ENCODE data around the gene CIB4.

The CIB4 gene

DNA sequence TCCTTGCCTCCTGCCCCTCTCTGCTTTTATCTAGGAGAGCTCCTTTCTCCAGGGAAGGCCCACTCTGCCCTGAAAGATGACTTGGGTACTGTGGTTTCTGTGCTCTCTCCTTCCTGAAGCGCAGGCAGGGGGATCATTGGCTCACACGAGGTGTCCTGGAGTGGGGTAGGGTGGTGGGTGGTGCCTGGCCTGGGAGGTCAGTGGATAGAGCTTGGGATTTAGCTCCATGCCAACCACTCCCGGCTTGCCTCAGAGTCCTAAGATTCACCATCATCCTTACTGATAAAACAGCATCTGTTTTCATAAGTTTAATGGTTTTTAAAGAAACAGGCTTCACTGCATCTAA is 63.1 kb downstream of the CIB4 start:
- H3K4me3 ChIP-seq (ENCODE audit: low read length), result no peak overlapping the region
- no peak for TF ChIP-seq ZNF274 (IDR thresholded peaks at IDR 0.05; ENCODE audit: low read depth, low read length)

DNA sequence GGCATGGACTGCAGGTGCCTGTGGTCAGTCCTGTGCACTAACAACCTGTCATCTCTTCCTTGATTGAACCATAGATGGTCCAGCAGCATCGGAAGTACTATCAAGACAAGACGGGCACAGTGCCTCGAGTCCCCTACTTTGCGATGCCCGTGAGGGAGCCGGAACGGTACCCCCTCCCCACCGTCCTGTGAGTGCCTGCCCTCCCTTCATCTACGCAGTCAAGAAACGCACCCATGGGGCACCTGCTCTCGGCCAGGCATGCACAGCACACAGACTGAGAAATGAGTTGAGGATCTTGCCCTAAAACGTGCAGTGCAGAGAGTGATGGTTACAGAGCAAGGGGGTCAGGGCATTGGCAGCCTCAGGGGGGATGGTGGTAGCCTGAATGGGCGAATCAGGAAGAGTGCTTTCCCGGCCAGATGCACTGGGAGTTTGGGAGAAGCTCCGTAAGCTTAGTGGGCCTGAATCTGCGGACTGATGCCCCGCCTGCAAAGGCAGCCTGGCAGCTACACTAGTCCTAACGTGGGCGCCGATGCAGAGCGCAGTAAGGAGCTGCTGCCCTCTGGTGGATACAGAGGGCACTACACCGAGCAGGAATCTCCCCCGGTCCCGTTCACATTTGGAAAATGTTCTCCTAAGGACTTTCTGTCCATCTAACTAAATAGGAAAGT is 63.6 kb downstream of the CIB4 start:
- H3K4me3 ChIP-seq (ENCODE audit: low read length), result no peak overlapping the region

DNA sequence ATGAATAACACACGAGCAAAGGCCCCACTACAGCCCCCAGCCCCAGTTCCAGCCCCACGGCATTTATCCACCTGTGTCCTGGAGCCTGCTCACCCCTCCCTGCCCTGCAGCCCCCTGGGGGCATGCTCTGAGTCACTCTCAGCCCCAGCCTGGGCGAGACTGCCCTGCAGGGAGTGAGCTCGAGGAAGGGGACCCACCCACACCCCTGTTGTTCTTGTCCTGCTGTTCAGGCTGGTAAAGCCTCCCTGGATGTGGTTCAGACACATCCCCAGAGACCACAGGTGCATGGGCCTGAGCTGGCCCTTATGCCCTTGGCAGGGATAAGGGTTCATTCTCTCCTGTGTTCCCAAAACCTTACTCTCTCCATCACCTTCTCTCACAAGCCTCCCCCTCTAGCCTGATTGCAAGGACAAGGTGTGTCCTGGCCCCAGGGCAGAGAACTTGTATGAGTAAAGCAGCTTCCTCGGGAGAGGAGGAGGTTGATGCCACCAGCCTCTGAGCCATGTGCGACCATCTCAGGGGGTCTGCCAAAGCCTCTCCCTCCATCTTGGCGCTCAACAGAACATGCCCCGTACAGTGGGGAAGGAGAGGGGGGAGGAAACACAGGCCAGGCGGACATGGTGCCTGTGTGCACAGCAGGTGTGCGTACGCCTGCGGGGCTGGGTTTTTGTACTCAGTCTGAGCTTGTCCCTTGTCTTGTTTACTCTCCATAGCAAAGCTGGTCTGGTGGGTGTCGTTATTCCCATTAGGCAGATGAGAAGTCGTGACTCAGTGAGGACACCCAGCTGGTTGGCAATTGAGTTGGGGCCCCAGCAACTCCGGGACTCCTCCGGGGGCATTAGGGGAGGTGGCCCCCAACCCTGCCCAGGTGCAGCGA is 64.4 kb downstream of the CIB4 start:
- TF ChIP-seq ZNF274 (IDR thresholded peaks at IDR 0.05; ENCODE audit: low read depth, low read length), result no peak
- no peak overlapping the region for H3K4me3 ChIP-seq (ENCODE audit: low read length)

More for the DNA sequence above, 63.6 kb downstream of the CIB4 start:
- TF ChIP-seq ZNF274 (IDR thresholded peaks at IDR 0.05; ENCODE audit: low read depth, low read length), result no peak

DNA sequence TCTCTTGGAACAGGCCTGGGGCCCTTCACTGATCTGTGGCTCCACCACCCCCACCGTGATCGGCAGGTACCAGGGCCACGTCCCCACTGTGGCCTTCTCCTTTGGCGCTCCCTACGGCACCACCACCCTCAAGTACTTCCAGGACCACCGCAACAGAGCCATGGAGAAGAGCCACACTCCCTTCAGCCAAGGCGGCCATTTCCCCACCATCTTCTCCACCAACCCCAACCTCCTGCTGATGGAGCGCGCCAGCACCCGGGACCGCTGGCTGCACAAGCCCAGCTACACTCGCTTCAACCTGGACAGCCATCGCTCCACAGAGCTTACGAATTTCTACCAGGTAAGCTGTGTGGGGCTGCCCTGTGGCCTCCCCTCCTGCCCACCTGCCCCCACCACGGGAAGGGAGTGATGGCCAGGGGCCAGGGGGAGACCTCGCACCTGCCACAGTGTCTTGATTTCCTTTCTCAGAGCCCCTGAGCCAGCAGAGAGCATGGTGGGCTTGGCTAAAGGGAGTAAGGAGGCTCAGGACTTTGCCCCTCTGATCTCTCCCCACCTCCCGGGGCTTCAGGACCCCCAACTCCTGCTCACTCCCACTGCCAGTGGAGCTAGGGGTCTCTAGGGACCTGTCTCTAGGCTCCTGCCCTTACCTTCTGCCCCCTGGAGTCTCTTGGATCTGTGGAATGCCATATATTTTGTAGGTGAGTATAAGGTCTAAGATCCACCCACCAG is 65.2 kb downstream of the CIB4 start:
- H3K4me3 ChIP-seq (ENCODE audit: low read length), result no peak overlapping the region
- no peak for TF ChIP-seq ZNF274 (IDR thresholded peaks at IDR 0.05; ENCODE audit: low read depth, low read length)

DNA sequence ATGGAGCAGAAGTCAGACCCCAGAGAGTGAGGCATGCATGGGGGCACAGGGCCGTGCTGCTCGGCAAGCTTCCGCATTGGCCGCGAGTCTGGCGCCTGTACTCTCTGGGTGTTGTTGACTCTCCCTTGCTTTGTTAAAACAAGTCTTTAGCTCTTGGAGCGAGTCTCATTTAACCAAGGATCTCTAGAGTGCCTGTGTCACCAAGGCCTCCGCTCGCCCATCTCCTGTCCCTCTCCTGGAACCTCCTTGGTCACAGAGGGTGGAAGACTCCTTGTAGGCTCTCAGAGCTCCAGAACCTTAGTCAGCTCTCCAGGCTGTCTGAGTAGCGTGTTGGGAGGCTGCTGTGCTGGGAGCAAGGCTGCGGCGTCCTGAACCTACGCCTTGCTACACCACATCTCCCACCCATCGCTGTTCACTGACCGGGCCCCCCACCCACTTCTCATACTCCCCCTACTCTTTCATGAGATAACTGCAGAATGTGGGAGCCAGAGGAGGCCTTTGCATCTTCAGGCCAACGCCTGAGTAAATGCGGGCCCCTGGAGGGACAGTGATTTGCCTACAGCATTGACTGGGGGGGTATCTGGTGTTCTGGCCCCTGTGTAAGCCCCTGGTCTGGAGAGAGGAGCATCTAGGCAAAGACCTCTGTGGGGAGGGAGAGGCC is 66.1 kb downstream of the CIB4 start:
- H3K4me3 ChIP-seq (ENCODE audit: low read length), result no peak overlapping the region
- no peak for TF ChIP-seq ZNF274 (IDR thresholded peaks at IDR 0.05; ENCODE audit: low read depth, low read length)

DNA sequence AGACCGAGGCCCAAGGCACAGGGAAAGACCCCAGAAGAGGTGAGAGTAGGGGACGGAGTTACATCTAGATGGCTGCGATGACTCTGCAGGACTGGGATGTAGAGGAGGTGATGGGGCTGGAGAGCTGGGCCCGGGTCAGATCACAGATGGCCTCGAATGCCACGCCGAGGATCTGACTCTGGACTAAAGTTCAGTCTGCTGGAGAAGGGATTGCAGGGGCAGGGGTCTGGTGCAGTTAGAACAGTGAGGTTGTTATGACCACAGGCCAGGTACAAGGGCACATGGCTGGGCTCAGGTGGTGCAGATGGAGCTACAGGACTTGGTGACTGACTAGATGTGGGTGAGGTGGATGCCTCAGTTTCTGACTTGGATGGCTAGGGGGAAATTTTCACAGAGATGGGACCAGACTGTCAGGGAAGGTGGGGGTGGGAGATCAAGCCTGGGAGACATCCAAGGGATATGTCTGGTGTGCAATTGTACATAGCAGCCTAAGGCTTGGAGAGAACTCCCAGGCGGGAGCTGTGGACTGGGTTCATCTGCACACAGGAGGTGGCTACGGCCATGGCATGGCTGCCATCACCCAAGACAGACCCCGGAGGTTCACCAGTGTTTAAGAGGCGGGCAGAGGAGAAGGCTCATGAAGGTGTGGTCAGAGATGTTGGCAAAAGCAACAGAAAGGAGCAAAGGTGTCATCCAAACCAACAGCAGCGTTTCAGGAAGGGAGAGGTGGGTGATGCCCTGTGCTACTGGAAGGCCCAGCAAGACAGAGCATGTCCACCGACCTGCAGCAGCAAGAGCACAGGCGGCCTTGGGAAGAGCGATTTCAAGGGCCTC is 66.9 kb downstream of the CIB4 start:
- TF ChIP-seq ZNF274 (IDR thresholded peaks at IDR 0.05; ENCODE audit: low read depth, low read length), result no peak
- H3K4me3 ChIP-seq (ENCODE audit: low read length), result no peak overlapping the region

DNA sequence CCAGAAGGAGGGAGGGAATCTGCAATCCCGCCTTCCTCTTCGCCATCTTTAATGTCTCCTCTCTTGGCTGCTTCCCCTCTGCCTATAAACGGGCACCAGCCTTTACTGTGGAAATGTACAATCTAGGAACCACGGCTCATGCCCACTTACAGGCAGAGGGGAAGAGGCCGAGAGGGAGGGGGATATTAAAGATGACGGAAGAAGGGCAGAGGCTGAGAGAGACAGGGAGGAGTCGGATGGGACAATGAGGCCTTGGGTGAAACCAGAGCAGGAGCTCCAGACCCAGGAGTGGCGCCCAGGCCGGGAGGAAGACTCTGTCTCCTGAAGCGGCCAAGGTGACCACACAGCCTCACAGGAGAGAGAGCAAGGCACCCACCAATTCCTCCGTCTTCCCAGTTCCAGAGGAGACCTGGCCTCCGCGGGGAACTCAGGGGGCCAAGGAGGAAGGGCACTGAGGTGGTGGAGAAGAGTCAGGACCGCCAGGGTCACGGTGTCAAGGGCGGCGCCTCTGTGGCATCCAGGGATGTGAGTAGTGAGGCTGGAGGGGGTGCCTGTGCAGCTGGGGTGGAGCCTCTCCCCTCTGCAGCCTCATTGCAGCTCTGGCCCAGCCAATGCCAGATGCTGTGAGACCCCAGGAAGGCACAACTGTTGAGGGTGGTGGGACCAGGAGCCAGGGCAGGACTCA is 67.8 kb downstream of the CIB4 start:
- H3K4me3 ChIP-seq (ENCODE audit: low read length), result no peak overlapping the region
- TF ChIP-seq ZNF274 (IDR thresholded peaks at IDR 0.05; ENCODE audit: low read depth, low read length), result no peak

DNA sequence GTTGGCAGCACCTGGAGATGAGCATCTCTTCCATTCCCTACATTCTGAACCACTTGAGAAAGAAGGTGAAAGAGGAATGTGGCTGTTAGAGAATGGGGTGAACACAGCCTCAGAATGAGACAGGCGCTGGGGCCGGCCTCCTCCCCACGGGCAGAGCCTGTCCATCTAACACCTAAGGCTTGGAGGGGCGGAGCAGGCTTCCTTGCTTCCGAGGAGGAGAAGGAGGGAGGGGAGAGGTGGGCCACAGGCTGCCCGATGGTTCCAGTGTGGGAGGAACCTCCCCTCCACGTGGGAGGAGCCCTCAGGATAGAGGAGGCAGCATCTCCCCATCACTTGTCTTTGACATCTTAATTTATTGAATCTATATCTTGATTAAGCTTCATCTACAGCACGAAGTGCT is 68.6 kb downstream of the CIB4 start:
- no peak for TF ChIP-seq ZNF274 (IDR thresholded peaks at IDR 0.05; ENCODE audit: low read depth, low read length)

DNA sequence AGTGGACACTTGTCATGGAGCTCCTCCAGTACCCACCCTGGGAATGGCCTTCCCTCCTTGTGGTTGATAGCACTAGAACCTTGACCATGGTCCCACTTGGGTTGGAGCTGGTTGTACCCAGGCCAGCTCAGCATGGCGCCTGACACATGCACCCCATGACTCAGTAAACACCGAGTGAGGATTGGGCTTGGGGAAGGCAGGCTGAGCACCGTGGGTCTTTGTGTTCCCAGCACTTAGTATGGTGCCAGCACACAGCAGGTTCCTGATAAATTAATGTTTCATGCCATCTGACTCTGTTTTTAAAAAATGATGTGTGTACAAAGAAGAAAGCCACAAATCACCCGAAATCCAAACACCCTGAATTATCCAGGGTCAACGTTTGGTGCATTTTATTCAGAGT is 69.8 kb downstream of the CIB4 start:
- TF ChIP-seq ZNF274 (IDR thresholded peaks at IDR 0.05; ENCODE audit: low read depth, low read length), result no peak

More for the DNA sequence above, 68.6 kb downstream of the CIB4 start:
- H3K4me3 ChIP-seq (ENCODE audit: low read length), result no peak overlapping the region

DNA sequence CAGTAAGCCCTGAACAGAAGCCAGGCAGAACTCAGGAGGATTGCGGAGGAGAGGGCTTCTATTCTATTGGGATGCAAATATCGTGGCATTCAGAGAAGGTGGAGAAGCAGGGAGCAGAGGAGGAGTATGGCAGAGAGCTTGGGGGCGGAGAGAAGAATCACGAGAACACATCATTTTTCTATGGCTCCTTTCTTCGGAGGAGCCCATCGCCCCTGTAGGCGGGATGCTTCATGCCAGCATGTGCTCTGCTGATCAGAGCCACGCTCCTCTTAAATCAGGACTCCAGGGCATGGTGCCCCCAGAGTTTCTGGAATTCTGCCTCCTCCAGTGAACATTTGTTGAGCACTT is 71.1 kb downstream of the CIB4 start:
- no peak for TF ChIP-seq ZNF274 (IDR thresholded peaks at IDR 0.05; ENCODE audit: low read depth, low read length)
- no peak overlapping the region for H3K4me3 ChIP-seq (ENCODE audit: low read length)

More for the DNA sequence above, 69.8 kb downstream of the CIB4 start:
- H3K4me3 ChIP-seq (ENCODE audit: low read length), result no peak overlapping the region

DNA sequence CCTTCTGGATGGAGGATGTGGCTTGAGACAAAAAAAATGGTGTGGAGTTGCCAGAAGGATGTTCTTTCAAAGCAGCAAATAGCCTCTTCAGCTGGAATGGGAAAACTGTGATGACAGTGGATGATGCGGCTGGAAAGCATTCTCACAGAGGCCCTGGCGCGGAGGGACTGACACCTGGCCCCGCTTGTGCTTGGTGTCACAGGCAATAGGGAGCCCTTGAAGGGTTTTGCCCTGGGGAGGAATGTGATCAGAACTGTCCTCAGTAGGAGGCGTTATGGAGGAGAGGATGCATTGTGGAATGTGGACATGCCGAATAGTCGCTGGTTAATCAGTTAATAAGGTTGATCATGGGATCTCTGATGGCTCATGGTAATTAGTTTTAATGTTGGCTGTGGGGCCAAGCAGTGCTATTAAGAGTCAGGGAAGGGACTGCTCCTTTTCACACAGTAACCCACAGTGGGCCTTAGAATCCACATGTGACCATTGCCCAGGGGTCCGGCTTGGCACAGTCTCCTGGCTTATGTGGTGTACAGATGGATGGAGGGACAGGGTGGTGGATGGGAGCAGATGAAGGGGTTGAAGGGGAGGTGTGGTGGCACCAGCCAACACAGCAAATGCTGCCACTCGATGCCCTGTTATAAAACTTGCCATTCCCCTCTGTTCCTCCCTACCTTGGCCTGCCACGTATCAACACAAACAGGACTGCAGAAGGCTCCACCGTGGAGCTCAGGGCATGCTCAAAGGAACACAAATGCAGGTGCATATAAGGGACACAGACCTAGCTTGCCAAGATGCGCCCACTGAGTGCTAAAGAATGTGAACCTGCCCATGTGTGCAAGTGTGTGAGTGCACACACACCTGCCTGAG is 71.7 kb downstream of the CIB4 start:
- TF ChIP-seq ZNF274 (IDR thresholded peaks at IDR 0.05; ENCODE audit: low read depth, low read length), result no peak
- no peak overlapping the region for H3K4me3 ChIP-seq (ENCODE audit: low read length)

All from GM08714 (cell line).